Raji (cell line): ENCODE measurements around the gene COL27A1.

Experiments used
- POLR2A ChIP-seq: IDR thresholded peaks from 2 replicates; pipeline ENCODE4 v1.6.1; 2011; ENCODE audit warnings: low read depth, low read length, control low read depth; ENCODE audit not compliant: insufficient read depth

Gene COL27A1

DNA sequence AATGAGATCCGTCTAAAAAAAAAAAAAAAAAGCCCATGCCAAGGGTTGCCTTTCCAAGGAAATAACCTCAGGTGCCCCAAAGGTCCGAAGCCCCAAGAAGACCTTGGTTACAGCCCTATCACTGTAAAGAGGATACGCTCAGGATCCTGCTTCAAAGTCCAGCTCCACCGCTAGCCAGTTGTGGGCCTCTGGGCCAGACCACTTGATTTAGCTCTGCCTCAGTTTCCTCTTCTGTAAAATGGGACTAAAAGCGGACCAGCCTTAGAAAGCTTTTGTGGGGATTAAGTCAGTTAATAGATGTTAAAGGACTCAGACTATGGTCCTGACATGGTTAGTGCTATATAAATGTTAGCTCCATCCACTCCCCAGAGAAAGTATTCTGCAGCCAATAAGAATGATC, 118.9 kb downstream of the COL27A1 start:
- no peak for TF ChIP-seq POLR2A

GRCh38 chr9:114275246-114276004, 120.1 kb downstream of the COL27A1 start:
- TF ChIP-seq POLR2A = no peak

- no peak for TF ChIP-seq POLR2A
Measured at GRCh38 chr9:114276908-114277821, 121.8 kb downstream of the COL27A1 start.

- TF ChIP-seq POLR2A = no peak
Measured at GRCh38 chr9:114278356-114278755, 123.0 kb downstream of the COL27A1 start.

- TF ChIP-seq POLR2A = no peak
Measured at GRCh38 chr9:114278881-114279570, 123.7 kb downstream of the COL27A1 start.

GRCh38 chr9:114279693-114280092, 124.4 kb downstream of the COL27A1 start:
- TF ChIP-seq POLR2A = no peak

GRCh38 chr9:114280636-114281472, 125.5 kb downstream of the COL27A1 start:
- no peak for TF ChIP-seq POLR2A

DNA sequence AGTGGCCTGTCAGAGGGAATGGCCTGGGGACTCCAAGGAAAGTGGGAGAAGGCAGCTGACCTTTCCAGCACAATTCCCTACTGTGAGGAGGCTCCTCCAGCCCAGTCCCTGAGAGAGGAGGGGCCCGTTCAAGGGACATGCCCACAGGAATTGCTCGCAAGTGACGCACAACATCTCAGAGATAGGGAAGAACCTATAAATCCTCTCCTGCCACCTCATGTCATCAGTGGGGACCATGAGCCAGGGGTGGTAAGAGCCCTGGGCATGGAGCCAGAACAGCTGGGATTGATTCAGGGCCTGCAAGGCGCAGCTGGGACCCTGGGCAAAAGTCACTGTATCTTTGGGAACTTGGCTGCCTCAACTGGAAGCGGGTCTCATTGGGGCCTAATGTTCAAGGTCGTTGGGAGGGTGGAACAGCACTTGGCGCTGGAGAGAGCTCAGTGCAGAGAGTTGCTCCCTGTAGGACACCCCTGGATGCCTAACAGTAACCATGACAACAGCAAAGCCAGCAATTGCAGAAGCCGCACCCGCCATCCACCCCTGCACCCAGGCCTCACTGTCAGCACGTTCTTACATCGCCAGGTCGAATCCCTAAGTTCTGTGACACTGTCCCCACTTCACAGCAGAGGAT, 126.3 kb downstream of the COL27A1 start:
- no peak for TF ChIP-seq POLR2A

- no peak for TF ChIP-seq POLR2A
Measured at GRCh38 chr9:114282104-114282485, 126.8 kb downstream of the COL27A1 start.

DNA sequence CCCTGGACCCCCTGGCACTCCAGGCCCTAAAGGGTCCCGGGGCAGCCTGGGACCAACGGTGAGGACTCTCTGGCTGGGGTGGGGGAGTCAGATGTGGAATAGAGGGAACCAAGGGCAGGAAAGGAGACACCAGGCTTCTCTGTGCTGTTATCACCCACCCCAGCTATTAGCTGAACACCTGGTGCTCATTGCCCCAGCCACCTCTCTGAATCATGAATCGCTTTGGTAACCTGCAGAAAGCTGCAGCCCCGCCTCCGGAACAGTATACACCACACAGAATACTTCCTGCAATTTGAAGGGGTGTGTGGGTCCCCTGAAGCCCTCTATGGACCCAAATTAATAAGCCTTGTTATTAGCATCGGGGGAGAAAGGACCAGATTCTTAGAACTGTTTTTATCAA, 127.2 kb downstream of the COL27A1 start:
- no peak for TF ChIP-seq POLR2A

DNA sequence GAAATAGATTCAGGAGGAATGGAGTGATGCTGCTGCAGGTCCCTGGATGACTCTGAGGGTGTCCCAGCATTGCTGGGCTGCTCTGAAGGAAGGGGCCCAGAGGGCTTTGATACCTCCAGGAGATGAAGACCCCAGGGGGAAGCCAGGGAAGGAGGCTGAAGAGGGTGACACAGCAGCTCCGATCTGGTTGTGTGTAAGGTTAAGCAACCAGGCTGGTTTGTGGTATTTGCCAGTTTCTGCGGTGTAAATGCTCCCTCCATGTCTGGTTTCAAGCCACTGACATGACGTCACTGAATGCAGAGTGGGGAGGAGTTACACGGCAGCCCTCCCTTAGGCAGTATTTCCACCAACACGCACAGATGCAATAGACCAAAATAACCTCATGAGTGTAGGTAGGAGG, 127.6 kb downstream of the COL27A1 start:
- TF ChIP-seq POLR2A = no peak

- TF ChIP-seq POLR2A = no peak
Measured at GRCh38 chr9:114283551-114284111, 128.3 kb downstream of the COL27A1 start.

GRCh38 chr9:114284316-114285060, 129.2 kb downstream of the COL27A1 start:
- TF ChIP-seq POLR2A = no peak
